Parathyroid adenoma (tissue), 2 donors: ENCODE data around the gene ARPP21.
A peak's percentile ranks its signal among the peaks of the same experiment; 100 is the strongest.

Experiments
- H2AFZ ChIP-seq: fragments of 300-600 bp; sonication (generic); one replicate; pipeline ENCODE4 v1.7.0; 2017; ENCODE audit warnings: antibody characterized with exemption, mild to moderate bottlenecking
- H3K27ac ChIP-seq: fragments of 300-600 bp; sonication (generic); one replicate; pipeline ENCODE4 v1.7.0; 2017
- H3K27me3 ChIP-seq: fragments of 300-600 bp; sonication (generic); one replicate; pipeline ENCODE4 v1.7.0; 2017; ENCODE audit warnings: low read length; ENCODE audit not compliant: control insufficient read depth, insufficient read depth
- H3K36me3 ChIP-seq: fragments of 300-600 bp; sonication (generic); one replicate; pipeline ENCODE4 v1.7.0; 2017; ENCODE audit warnings: low read length; ENCODE audit not compliant: control insufficient read depth, insufficient read depth
- H3K4me1 ChIP-seq: fragments of 300-600 bp; sonication (generic); one replicate; pipeline ENCODE4 v1.7.0; 2017; ENCODE audit warnings: control low read depth
- H3K4me2 ChIP-seq: fragments of 300-600 bp; sonication (generic); one replicate; pipeline ENCODE4 v1.7.0; 2017; ENCODE audit warnings: low read length
- H3K4me3 ChIP-seq: fragments of 300-600 bp; sonication (generic); one replicate; pipeline ENCODE4 v1.7.0; 2017; ENCODE audit warnings: low read depth, low read length
- H3K79me2 ChIP-seq: fragments of 300-600 bp; sonication (generic); one replicate; pipeline ENCODE4 v1.7.0; 2017; ENCODE audit warnings: control low read depth
- H3K9ac ChIP-seq: fragments of 300-600 bp; sonication (generic); one replicate; pipeline ENCODE4 v1.7.0; 2017; ENCODE audit warnings: mild to moderate bottlenecking
- H3K9me3 ChIP-seq: fragments of 300-600 bp; sonication (generic); one replicate; pipeline ENCODE4 v1.7.0; 2017; ENCODE audit warnings: low read length; ENCODE audit not compliant: control insufficient read depth
- TF ChIP-seq, protein P1 (sequence below): fragments of 300-600 bp; sonication (generic); IDR thresholded peaks from one replicate; pipeline ENCODE4 v1.7.0; 2017; ENCODE audit warnings: antibody characterized with exemption, mild to moderate bottlenecking
- donor health status: primary hyperparathyroidism.

The ARPP21 gene

DNA sequence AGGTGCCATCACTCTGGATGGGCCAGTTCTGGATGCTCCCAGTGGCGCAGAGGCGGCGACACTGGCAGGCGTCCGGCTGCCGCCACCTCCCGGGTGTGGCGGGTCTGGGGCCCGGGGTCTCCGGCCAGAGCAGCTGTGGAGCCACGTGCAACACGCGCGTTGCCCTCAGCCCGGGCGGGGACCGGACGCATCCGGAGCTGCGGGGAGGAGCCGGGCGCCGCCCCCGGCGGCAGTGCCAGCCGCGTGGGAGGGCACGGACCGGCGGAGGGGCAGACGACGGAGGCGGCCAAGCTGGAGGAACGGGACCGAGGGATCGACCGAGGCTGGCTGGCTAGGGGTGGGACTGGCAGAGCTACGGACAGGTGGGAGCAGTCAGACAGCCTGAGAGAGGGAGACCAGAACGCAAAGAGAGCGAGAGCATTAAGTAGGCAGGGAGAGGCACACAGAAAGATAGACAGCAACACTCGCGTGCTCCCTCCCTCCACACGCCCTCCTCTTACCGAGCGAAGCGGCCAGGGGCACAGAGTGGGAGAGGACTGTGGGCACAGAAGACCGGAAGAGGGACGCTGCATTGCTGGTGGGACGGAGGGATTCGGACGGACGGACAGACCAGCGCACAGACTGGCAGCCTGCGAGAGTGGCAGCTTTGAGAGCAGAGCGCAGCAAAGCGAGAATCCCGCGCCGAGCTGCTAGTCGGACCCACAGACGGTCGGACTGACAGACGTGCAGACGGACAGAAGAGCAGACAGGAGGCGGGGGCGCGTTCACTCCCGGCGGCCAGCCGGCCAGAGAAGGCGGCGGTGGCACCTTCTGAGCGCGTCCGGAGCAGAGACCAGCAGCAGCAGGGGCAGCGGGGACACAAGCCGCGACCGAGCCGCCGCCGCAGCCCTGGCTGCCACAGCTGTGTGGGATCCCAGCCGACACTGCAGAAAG, at the start of gene ARPP21:
Gene ARPP21, plus strand, starts transcription at position 272 of the 933 bp plus-strand sequence. CDS start 42,227 bp downstream, outside the sequence.
- TF ChIP-seq, protein P1, sequence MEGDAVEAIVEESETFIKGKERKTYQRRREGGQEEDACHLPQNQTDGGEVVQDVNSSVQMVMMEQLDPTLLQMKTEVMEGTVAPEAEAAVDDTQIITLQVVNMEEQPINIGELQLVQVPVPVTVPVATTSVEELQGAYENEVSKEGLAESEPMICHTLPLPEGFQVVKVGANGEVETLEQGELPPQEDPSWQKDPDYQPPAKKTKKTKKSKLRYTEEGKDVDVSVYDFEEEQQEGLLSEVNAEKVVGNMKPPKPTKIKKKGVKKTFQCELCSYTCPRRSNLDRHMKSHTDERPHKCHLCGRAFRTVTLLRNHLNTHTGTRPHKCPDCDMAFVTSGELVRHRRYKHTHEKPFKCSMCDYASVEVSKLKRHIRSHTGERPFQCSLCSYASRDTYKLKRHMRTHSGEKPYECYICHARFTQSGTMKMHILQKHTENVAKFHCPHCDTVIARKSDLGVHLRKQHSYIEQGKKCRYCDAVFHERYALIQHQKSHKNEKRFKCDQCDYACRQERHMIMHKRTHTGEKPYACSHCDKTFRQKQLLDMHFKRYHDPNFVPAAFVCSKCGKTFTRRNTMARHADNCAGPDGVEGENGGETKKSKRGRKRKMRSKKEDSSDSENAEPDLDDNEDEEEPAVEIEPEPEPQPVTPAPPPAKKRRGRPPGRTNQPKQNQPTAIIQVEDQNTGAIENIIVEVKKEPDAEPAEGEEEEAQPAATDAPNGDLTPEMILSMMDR, result no peak

DNA sequence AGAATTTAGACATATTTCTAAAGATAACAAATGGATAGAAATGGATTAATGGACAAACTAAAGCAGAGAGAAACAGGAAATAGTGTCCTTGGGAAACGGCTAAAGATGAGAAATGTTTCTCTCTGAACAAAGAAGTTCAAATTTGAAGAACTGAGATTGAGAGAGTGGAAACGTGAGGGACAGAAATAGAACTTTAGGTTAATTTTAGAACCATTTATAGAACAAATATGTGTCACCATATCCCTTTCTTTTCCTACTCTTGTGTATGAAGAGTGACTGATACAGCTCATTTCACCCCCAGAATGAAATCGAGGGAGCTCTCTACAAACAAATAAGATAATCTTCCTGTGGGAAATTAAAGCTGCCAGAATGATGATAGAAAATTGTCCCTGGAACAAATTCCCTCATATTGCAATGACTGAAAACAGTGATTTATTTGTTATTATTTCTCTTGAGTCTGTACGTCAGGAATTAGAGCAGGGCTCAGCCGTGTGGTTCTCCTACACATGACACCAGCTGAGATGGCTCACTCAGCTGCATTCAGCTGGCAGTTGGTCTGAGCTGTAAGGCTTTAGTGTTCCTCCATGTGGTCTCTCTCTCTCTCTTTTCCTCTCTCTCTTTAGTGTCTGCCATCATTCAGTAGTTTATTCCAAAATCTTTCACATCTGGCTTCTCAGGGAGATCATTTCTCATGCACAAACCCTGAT, 46.6 kb upstream of the ARPP21 start:
- Histone ChIP-seq H3K9me3 (no peaks in the 10 kb centered on the region), H3K9ac (no peak overlapping the region), H3K79me2 (no peaks in the 10 kb centered on the region), H3K4me3 (no peak overlapping the region), H3K27ac (no peak overlapping the region), H2AFZ (no peak overlapping the region), H3K4me2 (no peak overlapping the region), H3K27me3 (no peaks in the 10 kb centered on the region), H3K4me1 (no peaks in the 10 kb centered on the region), H3K36me3 (no peaks in the 10 kb centered on the region)
- TF ChIP-seq, protein P1, result no peak

More for the DNA sequence above, at the start of gene ARPP21:
- H3K36me3 ChIP-seq, result no peaks in the 10 kb centered on the region
- no peaks in the 10 kb centered on the region for H3K9me3 ChIP-seq
- peak within 1 kb of the TSS; percentile 13 for H2AFZ ChIP-seq
- H3K4me1 ChIP-seq, result no peaks in the 10 kb centered on the region
- H3K9ac ChIP-seq, result no peak within 1 kb of the TSS
- H3K79me2 ChIP-seq, result no peaks in the 10 kb centered on the region
- no peaks in the 10 kb centered on the region for H3K27me3 ChIP-seq
- peak within 1 kb of the TSS; percentile 80 for H3K4me2 ChIP-seq
- H3K4me3 ChIP-seq, result peak within 1 kb of the TSS; percentile 35
- H3K27ac ChIP-seq, result no peak within 1 kb of the TSS

DNA sequence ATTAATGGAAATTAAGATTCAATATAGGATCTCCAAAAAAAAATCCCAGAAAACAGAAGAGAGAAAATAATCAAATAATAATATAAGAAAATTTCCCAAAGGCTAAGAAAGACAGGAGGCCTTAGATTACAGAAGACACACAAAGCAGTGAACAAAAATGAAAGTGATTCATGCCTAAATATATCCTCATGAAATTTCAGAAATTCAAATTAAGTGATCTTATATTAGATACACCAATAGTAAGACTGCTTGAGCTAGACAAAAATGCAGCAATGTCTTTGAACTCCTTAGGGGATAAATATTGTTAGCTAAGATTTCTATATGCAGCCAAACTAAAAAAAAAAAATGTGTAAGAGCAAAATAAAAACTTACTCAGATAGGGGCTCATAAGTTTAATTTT, 44.6 kb upstream of the ARPP21 start:
- Histone ChIP-seq H3K27me3 (no peaks in the 10 kb centered on the region), H3K9ac (no peak overlapping the region), H3K9me3 (no peaks in the 10 kb centered on the region), H2AFZ (no peak overlapping the region), H3K36me3 (no peaks in the 10 kb centered on the region), H3K79me2 (no peaks in the 10 kb centered on the region), H3K4me3 (no peak overlapping the region), H3K4me1 (no peaks in the 10 kb centered on the region), H3K4me2 (no peak overlapping the region), H3K27ac (no peak overlapping the region)
- TF ChIP-seq, protein P1, result no peak

DNA sequence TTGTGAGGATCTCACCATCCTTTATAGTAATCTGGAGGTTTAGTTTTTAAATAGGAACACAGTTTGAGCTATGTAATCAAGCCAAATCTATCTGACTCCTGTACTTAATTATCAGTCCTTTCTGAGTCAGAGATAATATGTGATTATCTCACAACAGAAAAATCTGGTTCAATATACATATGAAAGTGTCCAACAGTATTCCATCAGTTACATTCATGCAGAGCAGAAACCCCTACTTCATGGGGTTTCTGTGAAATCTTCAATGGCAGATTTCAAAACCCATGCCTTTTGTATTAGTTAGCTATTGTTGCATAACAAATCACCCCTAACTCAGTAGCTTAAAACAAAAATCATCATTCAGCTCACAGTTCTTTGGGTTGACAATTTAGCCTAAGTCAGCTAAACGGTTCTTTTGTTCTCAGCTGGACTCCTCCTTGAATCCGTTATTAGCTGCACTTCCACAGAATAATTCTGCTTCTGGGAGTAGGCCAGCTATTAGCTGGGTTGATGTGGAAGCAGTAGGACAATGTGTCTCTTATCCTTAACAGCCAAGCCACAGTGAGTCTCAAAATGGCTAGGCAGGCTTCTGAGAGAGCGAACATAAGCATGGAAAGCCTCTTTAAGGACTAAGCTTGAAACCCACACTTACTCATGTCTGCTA, 42.9 kb upstream of the ARPP21 start:
- no peak overlapping the region for H3K4me2 ChIP-seq
- no peak overlapping the region for H3K9ac ChIP-seq
- no peaks in the 10 kb centered on the region for H3K79me2 ChIP-seq
- no peaks in the 10 kb centered on the region for H3K9me3 ChIP-seq
- H2AFZ ChIP-seq, result no peak overlapping the region
- no peaks in the 10 kb centered on the region for H3K27me3 ChIP-seq
- no peak overlapping the region for H3K27ac ChIP-seq
- no peaks in the 10 kb centered on the region for H3K4me1 ChIP-seq
- TF ChIP-seq, protein P1, result no peak
- H3K4me3 ChIP-seq, result no peak overlapping the region
- H3K36me3 ChIP-seq, result no peaks in the 10 kb centered on the region
